DMS 273 treated with DMSO at 0.1 percent for 48 hours (cell line): ENCODE measurements around the gene RAB34.

Experiments used
- DNase-seq: peaks from one replicate; lab custom pipeline; 2025; lab: John Stamatoyannopoulos, UW

Gene RAB34

DNA sequence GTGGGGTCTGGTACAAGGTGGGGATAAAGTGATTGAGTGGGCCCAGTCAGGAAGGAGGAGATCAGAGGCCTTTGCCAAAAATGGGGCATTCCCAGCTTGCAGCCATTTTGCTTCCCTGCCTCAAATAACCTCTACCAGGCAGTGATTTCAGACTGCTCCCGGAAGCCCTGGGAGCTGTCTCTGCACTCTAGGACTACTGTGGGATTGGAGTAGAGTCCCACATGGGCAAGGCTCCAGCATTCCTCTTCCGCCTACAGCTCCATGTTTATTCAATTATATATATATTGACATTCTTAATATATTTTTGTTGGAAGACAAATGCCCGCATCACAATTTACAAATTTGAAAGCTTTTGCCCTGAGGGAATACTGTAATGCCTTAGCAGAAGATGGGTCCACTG, 42.2 kb downstream of the RAB34 start:
- DNase-seq: no peak

DNA sequence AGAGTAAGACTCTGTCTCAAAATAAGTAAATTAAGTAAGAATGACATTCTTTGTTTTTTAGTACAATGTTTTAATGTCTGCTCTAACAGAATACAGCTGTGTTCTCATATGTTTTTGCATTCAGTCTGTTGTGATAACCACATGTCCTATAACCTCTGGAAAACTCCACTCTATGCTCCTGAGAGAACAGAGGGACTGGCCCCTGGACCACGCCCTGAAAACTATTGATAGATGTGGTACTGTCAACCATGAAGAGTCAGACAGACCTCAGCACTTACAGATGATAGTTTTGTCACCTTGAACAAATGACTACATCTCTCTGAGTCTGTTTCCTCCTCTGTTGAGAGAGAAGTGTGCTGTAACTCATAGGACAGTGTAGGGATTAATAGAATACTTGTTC, 47.8 kb downstream of the RAB34 start:
- DNase-seq: no peak

DNA sequence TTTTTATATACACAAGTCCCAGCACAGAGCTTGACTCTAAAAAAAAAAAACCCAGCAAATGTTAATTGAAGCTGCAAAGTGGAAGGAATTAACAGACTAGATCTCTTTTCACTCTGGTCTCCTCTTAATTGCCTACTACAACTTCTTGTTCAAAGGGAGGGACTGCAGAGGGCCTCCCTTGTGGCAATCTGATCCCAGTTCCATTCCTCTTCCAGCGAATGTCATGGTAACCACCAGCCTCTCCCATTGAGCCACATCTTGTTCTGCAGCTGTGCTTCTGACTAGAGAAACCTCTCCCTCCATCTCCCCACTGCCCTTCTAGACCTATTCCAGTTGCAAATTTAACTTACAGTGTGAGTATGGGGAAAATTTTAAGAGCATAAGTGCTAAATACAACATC, 49.8 kb downstream of the RAB34 start:
- DNase-seq: no peak

DNA sequence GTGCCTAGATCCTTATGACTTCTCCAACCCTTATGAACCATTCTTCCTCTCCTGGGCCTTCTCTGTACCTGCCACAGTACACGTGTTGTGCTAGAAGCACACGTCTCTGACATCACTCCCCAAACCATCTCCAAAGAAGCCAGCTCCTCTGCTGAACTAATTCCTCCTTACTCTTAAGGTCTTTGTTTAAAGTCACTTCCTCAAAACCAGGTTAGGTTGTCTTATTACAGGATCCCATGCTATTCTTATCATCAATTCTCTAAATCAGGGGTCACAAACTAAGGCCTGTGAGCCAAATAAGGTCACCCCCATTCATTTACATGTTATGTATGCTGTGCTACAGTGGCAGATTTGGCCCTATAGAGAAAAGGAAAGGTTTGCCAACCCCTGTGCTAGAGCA, 51.7 kb downstream of the RAB34 start:
- DNase-seq: no peak
